ENCODE measurements around the gene STX8.

The STX8 gene

GRCh38 chr17:9522074-9522473 lies 53.5 kb downstream of the STX8 start:
- peak; percentile 70 for TF ChIP-seq CTCF (IDR thresholded peaks at IDR 0.05; ENCODE audit: control insufficient read depth, extremely low read depth, insufficient read depth)
- no peak overlapping the region for H3K4me3 ChIP-seq (ENCODE audit: low read depth, low read length)
- no peak for DNase-seq (ENCODE audit: low read depth)

- TF ChIP-seq CTCF (IDR thresholded peaks at IDR 0.05; ENCODE audit: control insufficient read depth, extremely low read depth, insufficient read depth) = no peak
- DNase-seq (ENCODE audit: low read depth) = no peak
- H3K4me3 ChIP-seq (ENCODE audit: low read depth, low read length) = no peak overlapping the region
These were observed 54.6 kb downstream of the STX8 start for GRCh38 chr17:9521062-9521461.

- no peak for TF ChIP-seq CTCF (IDR thresholded peaks at IDR 0.05; ENCODE audit: control insufficient read depth, extremely low read depth, insufficient read depth)
- no peak overlapping the region for H3K4me3 ChIP-seq (ENCODE audit: low read depth, low read length)
- DNase-seq (ENCODE audit: low read depth) = no peak
These were observed 55.0 kb downstream of the STX8 start for GRCh38 chr17:9520649-9521048.

GRCh38 chr17:9519583-9520272 lies 55.9 kb downstream of the STX8 start:
- DNase-seq (ENCODE audit: low read depth) = no peak
- H3K4me3 ChIP-seq (ENCODE audit: low read depth, low read length) = no peak overlapping the region
- no peak for TF ChIP-seq CTCF (IDR thresholded peaks at IDR 0.05; ENCODE audit: control insufficient read depth, extremely low read depth, insufficient read depth)

- no peak for TF ChIP-seq CTCF (IDR thresholded peaks at IDR 0.05; ENCODE audit: control insufficient read depth, extremely low read depth, insufficient read depth)
- H3K4me3 ChIP-seq (ENCODE audit: low read depth, low read length) = no peak overlapping the region
- DNase-seq (ENCODE audit: low read depth) = no peak
These were observed 58.2 kb downstream of the STX8 start for GRCh38 chr17:9517396-9517795.

- no peak for TF ChIP-seq CTCF (IDR thresholded peaks at IDR 0.05; ENCODE audit: control insufficient read depth, extremely low read depth, insufficient read depth)
- no peak overlapping the region for H3K4me3 ChIP-seq (ENCODE audit: low read depth, low read length)
- no peak for DNase-seq (ENCODE audit: low read depth)
These were observed 62.4 kb downstream of the STX8 start for GRCh38 chr17:9513266-9513665.

Data from LNCaP clone FGC (cell line).